ENCODE measurements around the gene USP2. TPM values are rescaled to one million over a fixed set of nuclear protein-coding genes. Genes with fewer than 3 reads are reported as not detected.

Gene USP2
- total and polyA plus RNA-seq, 4 donors = 1.7 to 6.5 (median 3.5) TPM

GRCh38 chr11:119375337-119376196 lies 5.9 kb downstream of the USP2 start:
- H3K9ac ChIP-seq (ENCODE audit: insufficient read depth in 1 of 2, low read length in 2 of 2) = peak overlapping the region in 1 of 2 donors; percentile 42
- no peak for TF ChIP-seq CTCF (IDR thresholded peaks at IDR 0.05; ENCODE audit: control extremely low read depth, extremely low read depth)
- peak; percentile 61 to 70 (median 68) for DNase-seq
- no peaks in the 10 kb centered on the region for H3K36me3 ChIP-seq (ENCODE audit: control insufficient read depth in 4 of 4, insufficient read depth in 4 of 4, low read length in 4 of 4)
- H3K9me3 ChIP-seq (ENCODE audit: control insufficient read depth in 4 of 4, insufficient read depth in 3 of 4, low read length in 3 of 4) = no peaks in the 10 kb centered on the region
- ATAC-seq (ENCODE audit: insufficient read depth, low FRiP score) = no peak
- WGBS, 2 donors = 59 to 79% methylated on average over 14 of the region's 14 CpGs
- H3K4me3 ChIP-seq = no peak overlapping the region
- peaks cover 0 to 32% (median 10%) of the 10 kb centered on the region in 5 donors for H3K4me1 ChIP-seq (ENCODE audit: control insufficient read depth in 5 of 5, insufficient read depth in 5 of 5, low read length in 5 of 5)
- H3K27me3 ChIP-seq (ENCODE audit: control insufficient read depth in 3 of 3, insufficient read depth in 3 of 3, low read length in 2 of 3) = no peaks in the 10 kb centered on the region
- peak overlapping the region in 1 of 2 donors; percentile 86 for H3K27ac ChIP-seq (ENCODE audit: low read depth in 1 of 2, low read length in 1 of 2)

GRCh38 chr11:119374632-119375336 lies 6.7 kb downstream of the USP2 start:
- no peak for TF ChIP-seq CTCF (IDR thresholded peaks at IDR 0.05; ENCODE audit: control extremely low read depth, extremely low read depth)
- H3K4me3 ChIP-seq = no peak overlapping the region
- no peak for DNase-seq
- H3K4me1 ChIP-seq (ENCODE audit: control insufficient read depth in 5 of 5, insufficient read depth in 5 of 5, low read length in 5 of 5) = peaks cover 0 to 35% (median 14%) of the 10 kb centered on the region in 5 donors
- no peaks in the 10 kb centered on the region for H3K36me3 ChIP-seq (ENCODE audit: control insufficient read depth in 4 of 4, insufficient read depth in 4 of 4, low read length in 4 of 4)
- no peaks in the 10 kb centered on the region for H3K9me3 ChIP-seq (ENCODE audit: control insufficient read depth in 4 of 4, insufficient read depth in 3 of 4, low read length in 3 of 4)
- no peaks in the 10 kb centered on the region for H3K27me3 ChIP-seq (ENCODE audit: control insufficient read depth in 3 of 3, insufficient read depth in 3 of 3, low read length in 2 of 3)
- no peak overlapping the region for H3K9ac ChIP-seq (ENCODE audit: insufficient read depth in 1 of 2, low read length in 2 of 2)
- 57 to 60% methylated on average over 11 of the region's 11 CpGs for WGBS, 2 donors
- peak overlapping the region in 1 of 2 donors; percentile 86 for H3K27ac ChIP-seq (ENCODE audit: low read depth in 1 of 2, low read length in 1 of 2)
- no peak for ATAC-seq (ENCODE audit: insufficient read depth, low FRiP score)

GRCh38 chr11:119373921-119374631 lies 7.4 kb downstream of the USP2 start:
- H3K27ac ChIP-seq (ENCODE audit: low read depth in 1 of 2, low read length in 1 of 2) = peak overlapping the region in 1 of 2 donors; percentile 74
- DNase-seq = peak; percentile 79 to 85 (median 81)
- WGBS, 2 donors = 51 to 61% methylated on average over 5 of the region's 5 CpGs
- ATAC-seq (ENCODE audit: insufficient read depth, low FRiP score) = no peak
- peaks cover 2 to 35% (median 14%) of the 10 kb centered on the region in 5 donors for H3K4me1 ChIP-seq (ENCODE audit: control insufficient read depth in 5 of 5, insufficient read depth in 5 of 5, low read length in 5 of 5)
- H3K4me3 ChIP-seq = no peak overlapping the region
- H3K9me3 ChIP-seq (ENCODE audit: control insufficient read depth in 4 of 4, insufficient read depth in 3 of 4, low read length in 3 of 4) = no peaks in the 10 kb centered on the region
- no peaks in the 10 kb centered on the region for H3K27me3 ChIP-seq (ENCODE audit: control insufficient read depth in 3 of 3, insufficient read depth in 3 of 3, low read length in 2 of 3)
- peak; percentile 78 for TF ChIP-seq CTCF (IDR thresholded peaks at IDR 0.05; ENCODE audit: control extremely low read depth, extremely low read depth)
- no peak overlapping the region for H3K9ac ChIP-seq (ENCODE audit: insufficient read depth in 1 of 2, low read length in 2 of 2)
- H3K36me3 ChIP-seq (ENCODE audit: control insufficient read depth in 4 of 4, insufficient read depth in 4 of 4, low read length in 4 of 4) = no peaks in the 10 kb centered on the region

Measured in lung (tissue), 12 donors.